KMS-11 (cell line): Measurements from ENCODE around the gene CTDSPL2.

Experiments
- H2AFZ ChIP-seq: fragments of 200-600 bp; sonication (generic); 2 replicates; pipeline ENCODE4 v1.6.1; 2016; ENCODE audit warnings: antibody characterized with exemption, mixed run types, low read depth
- H3K27ac ChIP-seq: fragments of 200-600 bp; sonication (generic); 2 replicates; pipeline ENCODE4 v1.6.1; 2016; ENCODE audit warnings: mild to moderate bottlenecking, mixed run types
- H3K27me3 ChIP-seq: fragments of 200-600 bp; sonication (generic); 2 replicates; pipeline ENCODE4 v1.6.1; 2017; ENCODE audit warnings: mild to moderate bottlenecking, low read depth, mixed run types, moderate library complexity; ENCODE audit not compliant: insufficient read depth
- H3K36me3 ChIP-seq: fragments of 200-600 bp; sonication (generic); 2 replicates; pipeline ENCODE4 v1.6.1; 2017; ENCODE audit warnings: mild to moderate bottlenecking, mixed run types; ENCODE audit not compliant: insufficient read depth
- H3K4me1 ChIP-seq: fragments of 200-600 bp; sonication (generic); 2 replicates; pipeline ENCODE4 v1.6.1; 2016; ENCODE audit warnings: mild to moderate bottlenecking, low read depth, mixed run types; ENCODE audit not compliant: poor library complexity, severe bottlenecking
- H3K4me2 ChIP-seq: fragments of 200-600 bp; sonication (generic); 2 replicates; pipeline ENCODE4 v1.7.0; 2016; ENCODE audit warnings: mild to moderate bottlenecking, mixed run types
- H3K4me3 ChIP-seq: fragments of 200-600 bp; sonication (generic); IDR thresholded peaks from 2 replicates; pipeline ENCODE4 v1.6.1; 2017; ENCODE audit warnings: low read depth, low read length, mixed read lengths; ENCODE audit not compliant: insufficient read depth
- H3K79me2 ChIP-seq: fragments of 200-600 bp; sonication (generic); 2 replicates; pipeline ENCODE4 v1.6.1; 2016; ENCODE audit warnings: low read depth, mixed run types; ENCODE audit not compliant: insufficient read depth
- H3K9ac ChIP-seq: fragments of 200-600 bp; sonication (generic); 2 replicates; pipeline ENCODE4 v1.6.1; 2016; ENCODE audit warnings: mild to moderate bottlenecking, mixed run types
- H4K20me1 ChIP-seq: fragments of 200-600 bp; sonication (generic); 2 replicates; pipeline ENCODE4 v1.6.1; 2016; ENCODE audit warnings: mild to moderate bottlenecking, mixed run types; ENCODE audit not compliant: insufficient read depth
- TF ChIP-seq, protein P1 (sequence below): fragments of 200-600 bp; sonication (generic); conservative IDR thresholded peaks from 2 replicates; pipeline ENCODE4 v1.6.1; 2017; ENCODE audit warnings: low read depth, mild to moderate bottlenecking, antibody characterized with exemption, low read length, moderate library complexity, mixed read lengths

CTDSPL2 gene

DNA sequence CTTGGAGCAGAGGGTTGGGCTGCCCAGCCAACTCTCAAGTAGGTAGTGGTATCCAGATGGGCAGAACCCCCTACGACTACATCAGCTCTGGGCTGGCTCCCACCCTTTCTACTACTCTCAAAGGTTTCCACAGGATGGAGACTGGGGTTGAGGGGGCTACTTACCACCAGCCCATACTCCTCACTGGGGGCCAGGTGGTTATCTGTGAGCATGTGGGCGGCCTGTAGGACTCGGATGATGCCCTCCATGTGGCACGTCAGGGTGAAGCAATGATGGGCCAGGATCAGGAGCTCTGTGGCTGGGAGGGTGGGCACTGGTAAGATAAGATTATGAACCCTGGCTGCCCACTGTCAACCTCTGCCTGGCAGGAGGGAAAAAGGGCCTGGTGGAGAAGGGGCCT is 142.9 kb downstream of the CTDSPL2 start:
- no peaks in the 10 kb centered on the region for H3K27me3 ChIP-seq
- no peak overlapping the region for H3K4me3 ChIP-seq
- no peaks in the 10 kb centered on the region for H3K4me1 ChIP-seq
- H4K20me1 ChIP-seq, result no peaks in the 10 kb centered on the region
- TF ChIP-seq, protein P1, sequence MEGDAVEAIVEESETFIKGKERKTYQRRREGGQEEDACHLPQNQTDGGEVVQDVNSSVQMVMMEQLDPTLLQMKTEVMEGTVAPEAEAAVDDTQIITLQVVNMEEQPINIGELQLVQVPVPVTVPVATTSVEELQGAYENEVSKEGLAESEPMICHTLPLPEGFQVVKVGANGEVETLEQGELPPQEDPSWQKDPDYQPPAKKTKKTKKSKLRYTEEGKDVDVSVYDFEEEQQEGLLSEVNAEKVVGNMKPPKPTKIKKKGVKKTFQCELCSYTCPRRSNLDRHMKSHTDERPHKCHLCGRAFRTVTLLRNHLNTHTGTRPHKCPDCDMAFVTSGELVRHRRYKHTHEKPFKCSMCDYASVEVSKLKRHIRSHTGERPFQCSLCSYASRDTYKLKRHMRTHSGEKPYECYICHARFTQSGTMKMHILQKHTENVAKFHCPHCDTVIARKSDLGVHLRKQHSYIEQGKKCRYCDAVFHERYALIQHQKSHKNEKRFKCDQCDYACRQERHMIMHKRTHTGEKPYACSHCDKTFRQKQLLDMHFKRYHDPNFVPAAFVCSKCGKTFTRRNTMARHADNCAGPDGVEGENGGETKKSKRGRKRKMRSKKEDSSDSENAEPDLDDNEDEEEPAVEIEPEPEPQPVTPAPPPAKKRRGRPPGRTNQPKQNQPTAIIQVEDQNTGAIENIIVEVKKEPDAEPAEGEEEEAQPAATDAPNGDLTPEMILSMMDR, result no peak
- no peak overlapping the region for H3K9ac ChIP-seq
- H3K79me2 ChIP-seq, result no peaks in the 10 kb centered on the region
- H3K27ac ChIP-seq, result no peak overlapping the region
- H3K36me3 ChIP-seq, result no peaks in the 10 kb centered on the region
- H2AFZ ChIP-seq, result no peak overlapping the region
- no peak overlapping the region for H3K4me2 ChIP-seq

DNA sequence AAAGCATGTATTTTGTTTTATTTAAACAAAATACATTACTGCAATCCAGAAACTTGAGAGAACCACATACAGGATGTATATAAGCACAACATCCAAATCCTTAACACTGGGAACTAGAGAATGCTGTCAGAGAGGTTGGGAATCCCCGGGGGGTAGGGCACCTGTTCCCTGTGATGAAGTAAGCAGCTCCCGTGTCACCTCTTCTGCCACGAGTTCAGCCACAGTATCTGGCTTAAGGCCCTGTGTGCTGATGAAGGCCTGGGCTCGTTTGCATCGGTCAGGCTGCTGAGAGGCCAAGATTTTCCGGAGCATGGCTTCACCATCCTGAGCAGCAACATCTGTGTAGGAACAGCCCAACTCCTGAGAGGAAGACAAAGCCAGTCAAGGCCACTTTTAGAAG is 146.0 kb downstream of the CTDSPL2 start:
- Histone ChIP-seq H3K79me2 (no peaks in the 10 kb centered on the region), H2AFZ (no peak overlapping the region), H3K36me3 (no peaks in the 10 kb centered on the region), H4K20me1 (no peaks in the 10 kb centered on the region), H3K4me3 (no peak overlapping the region), H3K9ac (no peak overlapping the region), H3K27ac (no peak overlapping the region), H3K4me1 (peaks cover 3% of the 10 kb centered on the region), H3K4me2 (no peak overlapping the region), H3K27me3 (no peaks in the 10 kb centered on the region)
- TF ChIP-seq, protein P1, result no peak

DNA sequence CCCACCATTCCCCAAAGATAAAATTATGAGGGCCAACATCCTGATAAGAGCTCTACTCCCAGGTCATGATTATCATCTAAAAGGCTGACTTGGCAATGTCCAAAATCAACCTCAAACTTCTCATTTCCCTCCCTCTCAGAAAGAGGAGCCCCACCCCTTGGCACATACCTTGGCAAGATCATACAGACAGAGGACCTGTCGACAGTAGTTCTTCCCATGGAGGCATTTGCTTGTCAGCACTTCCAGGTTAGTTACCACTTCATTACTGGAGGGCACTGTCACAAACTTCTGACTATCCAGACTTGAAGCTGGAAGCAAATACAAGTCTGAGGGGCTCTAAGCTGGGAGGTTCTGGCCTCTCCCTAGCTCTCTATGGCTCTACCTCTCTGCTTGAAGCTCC is 147.3 kb downstream of the CTDSPL2 start:
- no peak overlapping the region for H2AFZ ChIP-seq
- no peaks in the 10 kb centered on the region for H3K79me2 ChIP-seq
- TF ChIP-seq, protein P1, result no peak
- no peak overlapping the region for H3K9ac ChIP-seq
- H3K4me3 ChIP-seq, result no peak overlapping the region
- H3K27ac ChIP-seq, result no peak overlapping the region
- H3K27me3 ChIP-seq, result no peaks in the 10 kb centered on the region
- no peak overlapping the region for H3K4me2 ChIP-seq
- H3K36me3 ChIP-seq, result no peaks in the 10 kb centered on the region
- peaks cover 13% of the 10 kb centered on the region for H3K4me1 ChIP-seq
- H4K20me1 ChIP-seq, result no peaks in the 10 kb centered on the region
